A204.1 (cell line): Measurements from ENCODE around the gene PDZRN4.
A peak's percentile ranks its signal among the peaks of the same experiment; 100 is the strongest.
"Not testable (repeated sequence)": the region's sequence is repeated elsewhere in the genome, so short reads cannot be mapped to it uniquely, and the experiment has no call there.

Source experiments
- FAIRE-seq: peaks from 2 replicates; lab custom pipeline; 2012; peaks lifted over from hg19 to GRCh38; lab: Jason Lieb, UNC

The PDZRN4 gene

GRCh38 chr12:41217727-41218126 is 29.6 kb downstream of the PDZRN4 start:
- no peak for FAIRE-seq

- no peak for FAIRE-seq
Observed at GRCh38 chr12:41220931-41221330, 32.8 kb downstream of the PDZRN4 start.

- no peak for FAIRE-seq
Observed at GRCh38 chr12:41221491-41221890, 33.4 kb downstream of the PDZRN4 start.

- FAIRE-seq: no peak
Observed at GRCh38 chr12:41223600-41223999, 35.5 kb downstream of the PDZRN4 start.

GRCh38 chr12:41224066-41224465 is 35.9 kb downstream of the PDZRN4 start:
- FAIRE-seq: no peak

GRCh38 chr12:41225179-41225578 is 37.1 kb downstream of the PDZRN4 start:
- no peak for FAIRE-seq

- FAIRE-seq: no peak
Observed at GRCh38 chr12:41228066-41228820, 40.1 kb downstream of the PDZRN4 start.

- no peak for FAIRE-seq
Observed at GRCh38 chr12:41230756-41231155, 42.6 kb downstream of the PDZRN4 start.

GRCh38 chr12:41234692-41235091 is 46.6 kb downstream of the PDZRN4 start:
- no peak for FAIRE-seq

GRCh38 chr12:41242603-41243002 is 54.5 kb downstream of the PDZRN4 start:
- no peak for FAIRE-seq

GRCh38 chr12:41248391-41248790 is 60.3 kb downstream of the PDZRN4 start:
- no peak for FAIRE-seq

- no peak for FAIRE-seq
Observed at GRCh38 chr12:41250748-41251147, 62.6 kb downstream of the PDZRN4 start.

- FAIRE-seq: no peak
Observed at GRCh38 chr12:41254004-41254914, 66.1 kb downstream of the PDZRN4 start.

GRCh38 chr12:41263196-41263595 is 75.1 kb downstream of the PDZRN4 start:
- not testable (repeated sequence) for FAIRE-seq

GRCh38 chr12:41264281-41264680 is 76.2 kb downstream of the PDZRN4 start:
- peak; percentile 93 for FAIRE-seq

GRCh38 chr12:41269056-41269455 is 80.9 kb downstream of the PDZRN4 start:
- FAIRE-seq: no peak

- no peak for FAIRE-seq
Observed at GRCh38 chr12:41271489-41271888, 83.4 kb downstream of the PDZRN4 start.

- no peak for FAIRE-seq
Observed at GRCh38 chr12:41274643-41275042, 86.5 kb downstream of the PDZRN4 start.

- peak; percentile 89 for FAIRE-seq
Observed at GRCh38 chr12:41277100-41277945, 89.2 kb downstream of the PDZRN4 start.

- no peak for FAIRE-seq
Observed at GRCh38 chr12:41277946-41278267, 89.8 kb downstream of the PDZRN4 start.

- not testable (repeated sequence) for FAIRE-seq
Observed at GRCh38 chr12:41280341-41281095, 92.4 kb downstream of the PDZRN4 start.

- not testable (repeated sequence) for FAIRE-seq
Observed at GRCh38 chr12:41285470-41285869, 97.3 kb downstream of the PDZRN4 start.
